Measurements from ENCODE around the gene IFITM2. TPM values are rescaled to one million over a fixed set of nuclear protein-coding genes. Genes with fewer than 3 reads are reported as not detected.
"Not testable (repeated sequence)": the region's sequence is repeated elsewhere in the genome, so short reads cannot be mapped to it uniquely, and the experiment has no call there.

The IFITM2 gene
- total RNA-seq, 3 donors from 2014 or later = 57.2 to 254 (median 111) TPM

DNA sequence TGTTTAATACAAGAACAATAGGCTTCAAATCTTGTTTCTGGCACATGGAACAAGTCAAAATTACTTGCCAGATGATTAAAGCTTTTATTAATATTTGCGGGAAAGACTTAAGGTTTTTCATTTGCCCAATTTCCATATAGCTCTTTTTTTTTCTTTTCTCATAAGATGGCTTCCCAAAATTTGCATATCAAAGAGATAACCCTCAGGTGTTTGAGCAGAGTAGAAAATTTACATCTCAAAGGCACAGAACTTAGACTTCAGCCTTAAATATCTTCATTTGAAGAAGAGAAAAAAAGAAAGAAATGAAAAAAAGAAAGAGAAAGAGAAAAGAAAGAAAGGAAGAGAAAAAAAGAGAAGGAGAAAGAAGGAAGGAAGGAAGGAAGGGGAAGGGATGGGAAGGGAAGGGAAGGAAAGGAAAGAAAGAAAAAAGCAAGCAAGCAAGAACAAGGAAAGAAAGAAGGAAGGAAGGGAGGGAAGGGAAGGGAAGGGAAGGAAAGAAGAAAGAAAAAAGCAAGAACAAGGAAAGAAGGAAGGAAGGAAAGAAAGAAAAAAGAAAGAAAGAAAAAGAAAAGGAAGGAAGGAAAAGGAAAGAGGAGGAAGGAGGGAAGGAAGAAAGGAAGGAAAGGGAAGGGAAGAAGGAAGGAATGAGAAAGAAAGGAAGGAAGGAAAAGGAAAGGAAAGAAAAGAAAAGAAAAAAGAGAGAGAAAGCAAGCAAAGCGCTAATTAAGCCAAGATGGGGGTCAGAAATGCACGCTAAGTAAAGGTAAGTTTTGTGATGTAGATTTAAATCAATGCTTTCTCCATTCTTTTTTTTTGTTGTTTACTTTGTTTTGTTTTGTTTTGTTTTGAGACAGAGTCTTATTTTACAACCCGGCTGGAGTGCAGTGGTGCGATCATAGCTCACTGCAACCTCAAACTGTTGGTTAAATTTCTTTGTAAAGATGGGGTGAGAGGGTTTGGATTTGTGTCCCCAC is 33.2 kb downstream of the IFITM2 start:
- no peak overlapping the region for H3K4me3 ChIP-seq
- H3K4me1 ChIP-seq (ENCODE audit: low read depth) = no peaks in the 10 kb centered on the region
- ATAC-seq (no peak), DNase-seq (no peak)
- H3K36me3 ChIP-seq (ENCODE audit: low read depth) = no peaks in the 10 kb centered on the region
- intact Hi-C loops (cut with DNase I, micrococcal nuclease) = no loop called here
- TF ChIP-seq, protein P1, sequence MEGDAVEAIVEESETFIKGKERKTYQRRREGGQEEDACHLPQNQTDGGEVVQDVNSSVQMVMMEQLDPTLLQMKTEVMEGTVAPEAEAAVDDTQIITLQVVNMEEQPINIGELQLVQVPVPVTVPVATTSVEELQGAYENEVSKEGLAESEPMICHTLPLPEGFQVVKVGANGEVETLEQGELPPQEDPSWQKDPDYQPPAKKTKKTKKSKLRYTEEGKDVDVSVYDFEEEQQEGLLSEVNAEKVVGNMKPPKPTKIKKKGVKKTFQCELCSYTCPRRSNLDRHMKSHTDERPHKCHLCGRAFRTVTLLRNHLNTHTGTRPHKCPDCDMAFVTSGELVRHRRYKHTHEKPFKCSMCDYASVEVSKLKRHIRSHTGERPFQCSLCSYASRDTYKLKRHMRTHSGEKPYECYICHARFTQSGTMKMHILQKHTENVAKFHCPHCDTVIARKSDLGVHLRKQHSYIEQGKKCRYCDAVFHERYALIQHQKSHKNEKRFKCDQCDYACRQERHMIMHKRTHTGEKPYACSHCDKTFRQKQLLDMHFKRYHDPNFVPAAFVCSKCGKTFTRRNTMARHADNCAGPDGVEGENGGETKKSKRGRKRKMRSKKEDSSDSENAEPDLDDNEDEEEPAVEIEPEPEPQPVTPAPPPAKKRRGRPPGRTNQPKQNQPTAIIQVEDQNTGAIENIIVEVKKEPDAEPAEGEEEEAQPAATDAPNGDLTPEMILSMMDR (IDR thresholded peaks at IDR 0.05) = no peak
- H3K9me3 ChIP-seq = no peaks in the 10 kb centered on the region

DNA sequence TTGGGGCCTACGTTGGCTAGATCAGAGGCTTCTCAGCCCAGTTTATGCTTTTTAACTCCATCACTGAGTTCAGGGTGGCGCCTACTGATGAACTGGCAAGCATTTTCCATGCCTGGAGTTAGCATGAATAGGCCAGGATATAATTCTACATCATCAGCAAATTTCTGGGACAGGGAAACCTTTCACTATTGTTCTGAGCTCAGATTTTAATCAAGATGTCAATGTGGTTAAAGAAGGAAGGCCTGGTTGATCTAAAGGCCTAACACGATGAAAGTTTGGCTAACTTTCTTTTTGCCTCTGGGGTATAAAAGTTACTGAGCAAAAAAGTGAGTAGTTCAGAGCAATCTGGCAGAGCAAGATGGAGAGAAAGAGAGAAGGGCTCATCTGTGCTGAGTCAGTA is 34.7 kb downstream of the IFITM2 start:
- TF ChIP-seq, protein P1 (IDR thresholded peaks at IDR 0.05) = no peak
- intact Hi-C loops (cut with DNase I, micrococcal nuclease) = no loop called here
- DNase-seq (no peak), ATAC-seq (no peak)
- no peaks in the 10 kb centered on the region for H3K36me3 ChIP-seq (ENCODE audit: low read depth)
- no peaks in the 10 kb centered on the region for H3K4me1 ChIP-seq (ENCODE audit: low read depth)
- H3K4me3 ChIP-seq = no peak overlapping the region
- H3K9me3 ChIP-seq = no peaks in the 10 kb centered on the region

DNA sequence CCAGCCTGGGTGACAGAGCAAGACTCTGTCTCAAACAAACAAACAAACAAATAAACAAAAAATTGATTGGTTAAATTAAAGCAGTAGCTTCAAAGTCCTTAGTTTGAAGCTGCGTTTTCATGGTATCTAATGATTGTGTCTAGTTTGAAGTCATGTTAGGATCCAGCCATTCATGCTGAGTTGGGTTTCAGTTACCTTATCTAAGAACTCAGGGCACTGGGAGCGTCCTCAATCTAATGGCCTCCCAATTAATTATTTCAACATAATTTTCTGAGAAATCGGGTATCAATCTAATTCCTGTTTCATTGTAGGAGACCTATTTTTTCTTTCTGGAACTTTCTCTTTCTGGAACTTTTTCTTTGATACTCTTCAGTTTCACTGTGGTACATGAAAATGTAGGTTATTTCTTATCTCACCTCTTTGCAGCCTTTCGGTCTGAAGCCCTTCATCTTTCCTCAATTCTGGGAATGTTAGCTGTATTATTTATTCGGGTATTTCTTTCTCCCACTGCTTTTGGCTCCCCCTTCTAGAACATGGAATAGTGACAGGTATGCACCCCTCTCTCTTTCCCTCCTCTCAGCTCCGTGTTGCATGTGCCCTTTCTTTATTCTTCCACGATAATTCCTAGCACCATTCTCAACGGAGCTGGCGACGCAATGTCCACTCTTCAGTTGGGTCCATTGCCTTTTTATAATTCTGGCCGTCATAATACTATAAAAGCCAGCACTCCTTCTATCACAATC is 37.4 kb downstream of the IFITM2 start:
- TF ChIP-seq, protein P1 (IDR thresholded peaks at IDR 0.05) = no peak
- Histone ChIP-seq H3K4me1 (ENCODE audit: low read depth) (no peaks in the 10 kb centered on the region), H3K4me3 (no peak overlapping the region), H3K9me3 (no peaks in the 10 kb centered on the region), H3K36me3 (ENCODE audit: low read depth) (no peaks in the 10 kb centered on the region)
- intact Hi-C loops (cut with DNase I, micrococcal nuclease) = no loop called here
- no peak for ATAC-seq
- no peak for DNase-seq

DNA sequence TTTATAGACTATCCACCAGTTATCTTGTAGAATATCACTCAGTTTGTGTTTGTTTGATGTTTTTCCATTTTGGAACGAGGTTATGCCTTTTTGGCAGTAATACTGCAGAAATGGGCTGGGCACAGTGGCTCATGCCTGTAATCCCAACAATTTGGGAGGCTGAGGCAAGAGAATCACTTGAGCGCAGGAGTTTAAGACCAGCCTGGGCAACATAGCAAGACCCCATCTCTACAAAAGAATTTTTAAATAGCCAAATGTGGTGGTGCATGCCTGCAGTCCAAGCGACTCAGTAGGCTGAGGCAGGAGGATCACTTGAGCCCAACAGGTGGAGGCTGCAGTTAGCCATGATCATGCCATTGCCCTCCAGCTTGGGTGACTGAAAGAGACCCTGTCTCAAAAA is 38.9 kb downstream of the IFITM2 start:
- H3K4me1 ChIP-seq (ENCODE audit: low read depth) = peaks cover 4% of the 10 kb centered on the region
- no peak overlapping the region for H3K4me3 ChIP-seq
- TF ChIP-seq, protein P1 (IDR thresholded peaks at IDR 0.05) = no peak
- intact Hi-C loops (cut with DNase I, micrococcal nuclease) = no loop called here
- ATAC-seq (no peak), DNase-seq (no peak)
- H3K9me3 ChIP-seq = no peaks in the 10 kb centered on the region
- no peaks in the 10 kb centered on the region for H3K36me3 ChIP-seq (ENCODE audit: low read depth)

DNA sequence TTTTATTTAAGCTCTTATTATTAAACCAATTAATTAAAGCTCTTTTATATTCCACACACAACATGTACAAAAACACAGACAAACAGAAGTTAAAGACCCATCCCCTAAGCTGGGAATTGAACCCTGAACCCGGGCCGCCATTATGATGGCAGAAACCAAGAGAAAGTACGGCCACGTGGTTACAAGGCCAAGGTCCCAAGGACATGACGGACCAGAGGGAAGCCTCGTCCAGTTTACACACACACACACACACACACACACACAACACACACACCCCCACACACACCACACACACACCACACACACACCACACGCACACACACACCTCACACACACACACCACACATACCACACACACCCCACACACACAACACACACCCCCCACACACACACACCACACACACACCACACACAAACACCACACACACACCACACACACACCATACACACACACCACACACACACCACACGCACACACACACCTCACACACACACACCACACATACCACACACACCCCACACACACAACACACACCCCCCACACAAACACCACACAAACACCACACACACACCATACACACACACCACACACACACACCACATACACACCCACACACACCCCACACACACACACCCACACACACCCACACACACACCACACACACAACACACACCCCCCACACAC is 41.8 kb downstream of the IFITM2 start:
- H3K4me3 ChIP-seq; ATAC-seq; H3K36me3 ChIP-seq (ENCODE audit: low read depth); intact Hi-C loops (cut with DNase I, micrococcal nuclease); H3K9me3 ChIP-seq: not testable (repeated sequence)
- DNase-seq = peak in 1 of 3 donors; percentile 16
- H3K4me1 ChIP-seq (ENCODE audit: low read depth) = peaks cover 18% of the 10 kb centered on the region

DNA sequence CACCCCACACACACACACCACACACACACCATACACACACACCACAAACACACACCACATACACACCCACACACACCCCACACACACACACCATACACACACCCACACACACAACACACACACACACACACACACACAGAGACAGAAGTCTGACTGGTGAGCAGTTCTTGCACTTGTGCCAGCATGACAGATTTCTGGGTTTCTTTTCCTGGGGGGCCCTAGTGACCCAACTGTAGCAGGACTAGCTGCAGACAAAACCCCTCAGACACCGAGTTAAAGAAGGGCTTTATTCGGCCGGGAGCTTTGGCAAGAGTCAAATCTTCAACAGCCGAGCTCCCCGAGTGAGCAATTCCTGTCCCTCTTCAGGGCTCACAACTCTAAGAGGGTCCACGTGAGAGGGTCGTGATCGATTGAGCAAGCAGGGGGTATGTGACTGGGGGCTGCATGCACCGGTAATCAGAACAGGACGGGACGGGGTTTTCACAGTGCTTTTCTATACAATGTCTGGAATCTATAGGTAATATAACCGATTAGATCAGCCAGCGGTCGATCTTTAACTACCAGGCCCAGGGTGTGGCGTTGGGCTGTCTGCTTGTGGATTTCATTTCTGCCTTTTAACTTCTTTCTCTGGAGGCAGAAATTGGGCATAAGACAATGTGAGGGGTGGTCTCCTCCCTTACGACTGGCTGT is 42.6 kb downstream of the IFITM2 start:
- H3K36me3 ChIP-seq (ENCODE audit: low read depth); H3K4me3 ChIP-seq; H3K9me3 ChIP-seq; intact Hi-C loops (cut with DNase I, micrococcal nuclease): not testable (repeated sequence)
- DNase-seq (peak in 1 of 3 donors; percentile 33), ATAC-seq (peak; percentile 61)
- peaks cover 20% of the 10 kb centered on the region for H3K4me1 ChIP-seq (ENCODE audit: low read depth)

Data from mucosa of descending colon (tissue), 3 donors.